ENCODE results near the gene SERPINB6. TPM values are rescaled to one million over a fixed set of nuclear protein-coding genes. Genes with fewer than 3 reads are reported as not detected.

SERPINB6 gene
- total and polyA plus RNA-seq, 9 of the 15 experiments (the other 6 are each of a cell fraction or from before 2014, with no cell fraction given), result 86.6 to 211 (median 143) TPM

DNA sequence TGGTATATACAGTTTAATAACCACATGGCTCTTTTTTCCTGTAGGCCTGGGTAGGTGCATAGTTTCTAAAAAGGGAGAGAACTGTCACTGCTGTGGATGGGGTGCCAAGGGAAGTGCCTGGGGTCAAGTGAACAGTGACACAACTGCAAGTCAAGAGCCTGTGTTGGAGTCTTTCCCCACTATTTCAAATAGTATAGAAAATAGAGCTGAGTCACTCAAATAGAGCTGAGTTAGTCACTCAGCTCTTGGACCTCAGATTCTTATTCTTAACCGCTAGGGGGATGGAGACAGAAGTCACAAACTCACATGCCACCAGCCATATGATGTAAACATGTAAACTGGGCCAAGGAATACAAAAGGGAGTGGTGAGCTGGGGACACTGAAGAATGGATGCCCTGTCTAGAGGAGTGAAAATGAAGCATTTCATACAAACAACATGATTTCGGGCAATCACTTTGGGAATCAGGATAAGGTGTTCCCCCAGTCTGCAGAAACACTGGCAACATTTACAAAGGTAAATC, 30.5 kb upstream of the SERPINB6 start (continued):
- TF ChIP-seq C11orf30 (IDR thresholded peaks at IDR 0.05; ENCODE audit: low read depth) (peak; percentile 100), MAFG (tag; conservative IDR thresholded peaks at IDR 0.05) (peak; percentile 100), JUN (IDR thresholded peaks at IDR 0.05; ENCODE audit: borderline replicate concordance, low read depth, low read length) (peak; percentile 86), JUN (CRISPR knock-in tag; IDR thresholded peaks at IDR 0.05; ENCODE audit: borderline replicate concordance) (no peak), TCFL5 (CRISPR knock-in tag; conservative IDR thresholded peaks at IDR 0.05) (no peak), ZNF57 (CRISPR knock-in tag; IDR thresholded peaks at IDR 0.05) (no peak), HNRNPUL1 (IDR thresholded peaks at IDR 0.05; ENCODE audit: low read length) (no peak), SIRT6 (IDR thresholded peaks at IDR 0.05; ENCODE audit: low read depth, low read length) (no peak), HNRNPH1 (optimal IDR thresholded peaks at IDR 0.05; ENCODE audit: low read depth, low read length) (no peak), RAD21 (CRISPR knock-in tag; conservative IDR thresholded peaks at IDR 0.05 in 1 of 2, IDR thresholded peaks at IDR 0.05 in 1 of 2) (peak; percentile 70 to 71), TEAD2 (tag; IDR thresholded peaks at IDR 0.05) (peak; percentile 69; the same call in 1 of the 2 replicates), ZNF584 (CRISPR knock-in tag; IDR thresholded peaks at IDR 0.05; ENCODE audit: low read depth) (no peak), ZBTB17 (CRISPR knock-in tag; IDR thresholded peaks at IDR 0.05) (no peak), TBP (optimal IDR thresholded peaks at IDR 0.05; ENCODE audit: low read depth, low read length) (peak; percentile 63)
- TF ChIP-seq, protein P1, sequence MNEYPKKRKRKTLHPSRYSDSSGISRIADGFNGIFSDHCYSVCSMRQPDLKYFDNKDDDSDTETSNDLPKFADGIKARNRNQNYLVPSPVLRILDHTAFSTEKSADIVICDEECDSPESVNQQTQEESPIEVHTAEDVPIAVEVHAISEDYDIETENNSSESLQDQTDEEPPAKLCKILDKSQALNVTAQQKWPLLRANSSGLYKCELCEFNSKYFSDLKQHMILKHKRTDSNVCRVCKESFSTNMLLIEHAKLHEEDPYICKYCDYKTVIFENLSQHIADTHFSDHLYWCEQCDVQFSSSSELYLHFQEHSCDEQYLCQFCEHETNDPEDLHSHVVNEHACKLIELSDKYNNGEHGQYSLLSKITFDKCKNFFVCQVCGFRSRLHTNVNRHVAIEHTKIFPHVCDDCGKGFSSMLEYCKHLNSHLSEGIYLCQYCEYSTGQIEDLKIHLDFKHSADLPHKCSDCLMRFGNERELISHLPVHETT (CRISPR knock-in tag; conservative IDR thresholded peaks at IDR 0.05 in 1 of 2, IDR thresholded peaks at IDR 0.05 in 1 of 2), result peak in 1 of 2 experiments; percentile 65; a peak in 1 of 4 replicates
- TF ChIP-seq, protein P2, sequence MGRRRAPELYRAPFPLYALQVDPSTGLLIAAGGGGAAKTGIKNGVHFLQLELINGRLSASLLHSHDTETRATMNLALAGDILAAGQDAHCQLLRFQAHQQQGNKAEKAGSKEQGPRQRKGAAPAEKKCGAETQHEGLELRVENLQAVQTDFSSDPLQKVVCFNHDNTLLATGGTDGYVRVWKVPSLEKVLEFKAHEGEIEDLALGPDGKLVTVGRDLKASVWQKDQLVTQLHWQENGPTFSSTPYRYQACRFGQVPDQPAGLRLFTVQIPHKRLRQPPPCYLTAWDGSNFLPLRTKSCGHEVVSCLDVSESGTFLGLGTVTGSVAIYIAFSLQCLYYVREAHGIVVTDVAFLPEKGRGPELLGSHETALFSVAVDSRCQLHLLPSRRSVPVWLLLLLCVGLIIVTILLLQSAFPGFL (CRISPR knock-in tag; IDR thresholded peaks at IDR 0.05), result no peak
- TF ChIP-seq, protein P3, sequence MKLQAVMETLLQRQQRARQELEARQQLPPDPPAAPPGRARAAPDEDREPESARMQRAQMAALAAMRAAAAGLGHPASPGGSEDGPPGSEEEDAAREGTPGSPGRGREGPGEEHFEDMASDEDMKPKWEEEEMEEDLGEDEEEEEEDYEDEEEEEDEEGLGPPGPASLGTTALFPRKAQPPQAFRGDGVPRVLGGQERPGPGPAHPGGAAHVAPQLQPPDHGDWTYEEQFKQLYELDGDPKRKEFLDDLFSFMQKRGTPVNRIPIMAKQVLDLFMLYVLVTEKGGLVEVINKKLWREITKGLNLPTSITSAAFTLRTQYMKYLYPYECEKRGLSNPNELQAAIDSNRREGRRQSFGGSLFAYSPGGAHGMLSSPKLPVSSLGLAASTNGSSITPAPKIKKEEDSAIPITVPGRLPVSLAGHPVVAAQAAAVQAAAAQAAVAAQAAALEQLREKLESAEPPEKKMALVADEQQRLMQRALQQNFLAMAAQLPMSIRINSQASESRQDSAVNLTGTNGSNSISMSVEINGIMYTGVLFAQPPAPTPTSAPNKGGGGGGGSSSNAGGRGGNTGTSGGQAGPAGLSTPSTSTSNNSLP (IDR thresholded peaks at IDR 0.05; ENCODE audit: borderline replicate concordance, low read depth, low read length), result peak; percentile 86; the same call in 1 of the 2 replicates
- TF ChIP-seq, protein P4, sequence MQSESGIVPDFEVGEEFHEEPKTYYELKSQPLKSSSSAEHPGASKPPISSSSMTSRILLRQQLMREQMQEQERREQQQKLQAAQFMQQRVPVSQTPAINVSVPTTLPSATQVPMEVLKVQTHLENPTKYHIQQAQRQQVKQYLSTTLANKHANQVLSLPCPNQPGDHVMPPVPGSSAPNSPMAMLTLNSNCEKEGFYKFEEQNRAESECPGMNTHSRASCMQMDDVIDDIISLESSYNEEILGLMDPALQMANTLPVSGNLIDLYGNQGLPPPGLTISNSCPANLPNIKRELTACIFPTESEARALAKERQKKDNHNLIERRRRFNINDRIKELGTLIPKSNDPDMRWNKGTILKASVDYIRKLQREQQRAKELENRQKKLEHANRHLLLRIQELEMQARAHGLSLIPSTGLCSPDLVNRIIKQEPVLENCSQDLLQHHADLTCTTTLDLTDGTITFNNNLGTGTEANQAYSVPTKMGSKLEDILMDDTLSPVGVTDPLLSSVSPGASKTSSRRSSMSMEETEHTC (IDR thresholded peaks at IDR 0.05), result peak; percentile 76
- TF ChIP-seq, protein P5, sequence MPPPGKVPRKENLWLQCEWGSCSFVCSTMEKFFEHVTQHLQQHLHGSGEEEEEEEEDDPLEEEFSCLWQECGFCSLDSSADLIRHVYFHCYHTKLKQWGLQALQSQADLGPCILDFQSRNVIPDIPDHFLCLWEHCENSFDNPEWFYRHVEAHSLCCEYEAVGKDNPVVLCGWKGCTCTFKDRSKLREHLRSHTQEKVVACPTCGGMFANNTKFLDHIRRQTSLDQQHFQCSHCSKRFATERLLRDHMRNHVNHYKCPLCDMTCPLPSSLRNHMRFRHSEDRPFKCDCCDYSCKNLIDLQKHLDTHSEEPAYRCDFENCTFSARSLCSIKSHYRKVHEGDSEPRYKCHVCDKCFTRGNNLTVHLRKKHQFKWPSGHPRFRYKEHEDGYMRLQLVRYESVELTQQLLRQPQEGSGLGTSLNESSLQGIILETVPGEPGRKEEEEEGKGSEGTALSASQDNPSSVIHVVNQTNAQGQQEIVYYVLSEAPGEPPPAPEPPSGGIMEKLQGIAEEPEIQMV (tag; conservative IDR thresholded peaks at IDR 0.05; ENCODE audit: low read depth), result peak; percentile 21; the same call in 1 of the 2 replicates

Data from K562 (cell line).